ENCODE data around the gene MRPL27.

The MRPL27 gene

GRCh38 chr17:50349243-50349600, 23.8 kb downstream of the MRPL27 start:
- Histone ChIP-seq H2BK120ac (ENCODE audit: low read depth, low read length) (no peak overlapping the region), H2AK5ac (ENCODE audit: low read depth, low read length) (peak overlapping the region; percentile 77), H3K27ac (replicated peaks; ENCODE audit: low read length) (no peak overlapping the region), H3K36me3 (replicated peaks in 1 of 2; ENCODE audit: control insufficient read depth in 2 of 2, insufficient read depth in 2 of 2, low read length in 2 of 2) (peaks cover 18 to 28% of the 10 kb centered on the region in 2 donors), H2BK15ac (ENCODE audit: low read length) (no peak overlapping the region), H3K79me1 (ENCODE audit: low read depth, low read length) (peaks cover 17% of the 10 kb centered on the region), H4K91ac (ENCODE audit: low read depth, low read length, poor library complexity) (no peak overlapping the region), H3K23ac (ENCODE audit: low read depth, low read length, poor library complexity) (peak overlapping the region; percentile 86), H3K4me3 (ENCODE audit: low read length in 2 of 2) (no peak overlapping the region), H3K9ac (ENCODE audit: low read depth, low read length, poor library complexity) (no peak overlapping the region), H3K4ac (ENCODE audit: low read length) (no peak overlapping the region), H3K4me1 (ENCODE audit: control insufficient read depth in 2 of 2, insufficient read depth in 1 of 2, low read depth in 1 of 2, low read length in 2 of 2) (peaks cover 15 to 21% of the 10 kb centered on the region in 2 donors), H3K18ac (ENCODE audit: low read length) (peak overlapping the region; percentile 89), H3K9me3 (replicated peaks in 1 of 2; ENCODE audit: control insufficient read depth in 2 of 2, insufficient read depth in 1 of 2, low read depth in 1 of 2, low read length in 2 of 2) (peaks cover 0 to 2% of the 10 kb centered on the region in 2 donors), H2AFZ (ENCODE audit: low read length) (no peak overlapping the region), H3K4me2 (ENCODE audit: insufficient read depth, low read length, poor library complexity, severe bottlenecking) (no peak overlapping the region), H4K8ac (ENCODE audit: low read depth, low read length) (no peak overlapping the region), H2BK12ac (ENCODE audit: low read length) (peak overlapping the region; percentile 30), H2BK5ac (ENCODE audit: low read length) (no peak overlapping the region), H3K14ac (ENCODE audit: low read length) (peak overlapping the region; percentile 31), H3K27me3 (ENCODE audit: control insufficient read depth in 3 of 3, insufficient read depth in 3 of 3, low read depth in 1 of 3, low read length in 3 of 3) (peaks cover 0 to 13% (median 8%) of the 10 kb centered on the region in 3 experiments)
- no peak for DNase-seq (ENCODE audit: low spot score)
- no CpG with 5 or more reads among the region's 5 CpGs for WGBS, 2 donors (ENCODE audit: extremely low coverage in 2 of 2, insufficient read length in 2 of 2, insufficient replicate concordance in 1 of 2)

GRCh38 chr17:50348522-50349242, 24.3 kb downstream of the MRPL27 start:
- no peak for DNase-seq (ENCODE audit: low spot score)
- H2BK120ac ChIP-seq (ENCODE audit: low read depth, low read length), result no peak overlapping the region
- peak overlapping the region; percentile 77 for H2AK5ac ChIP-seq (ENCODE audit: low read depth, low read length)
- no peak overlapping the region for H2AFZ ChIP-seq (ENCODE audit: low read length)
- no peak overlapping the region for H4K91ac ChIP-seq (ENCODE audit: low read depth, low read length, poor library complexity)
- peak overlapping the region; percentile 30 for H2BK12ac ChIP-seq (ENCODE audit: low read length)
- peaks cover 0 to 2% of the 10 kb centered on the region in 2 donors for H3K9me3 ChIP-seq (replicated peaks in 1 of 2; ENCODE audit: control insufficient read depth in 2 of 2, insufficient read depth in 1 of 2, low read depth in 1 of 2, low read length in 2 of 2)
- WGBS, 2 donors (ENCODE audit: extremely low coverage in 2 of 2, insufficient read length in 2 of 2, insufficient replicate concordance in 1 of 2), result no CpG with 5 or more reads among the region's 7 CpGs
- peaks cover 12 to 23% of the 10 kb centered on the region in 2 donors for H3K36me3 ChIP-seq (replicated peaks in 1 of 2; ENCODE audit: control insufficient read depth in 2 of 2, insufficient read depth in 2 of 2, low read length in 2 of 2)
- H4K8ac ChIP-seq (ENCODE audit: low read depth, low read length), result peak overlapping the region; percentile 50
- H3K79me1 ChIP-seq (ENCODE audit: low read depth, low read length), result peaks cover 14% of the 10 kb centered on the region
- H2BK5ac ChIP-seq (ENCODE audit: low read length), result no peak overlapping the region
- H3K14ac ChIP-seq (ENCODE audit: low read length), result peak overlapping the region; percentile 31
- H3K23ac ChIP-seq (ENCODE audit: low read depth, low read length, poor library complexity), result peak overlapping the region; percentile 86
- H3K9ac ChIP-seq (ENCODE audit: low read depth, low read length, poor library complexity), result peak overlapping the region; percentile 74
- H3K27me3 ChIP-seq (ENCODE audit: control insufficient read depth in 3 of 3, insufficient read depth in 3 of 3, low read depth in 1 of 3, low read length in 3 of 3), result peaks cover 0 to 13% (median 8%) of the 10 kb centered on the region in 3 experiments
- H3K27ac ChIP-seq (replicated peaks; ENCODE audit: low read length), result no peak overlapping the region
- no peak overlapping the region for H3K4ac ChIP-seq (ENCODE audit: low read length)
- peak overlapping the region; percentile 89 for H3K18ac ChIP-seq (ENCODE audit: low read length)
- H2BK15ac ChIP-seq (ENCODE audit: low read length), result no peak overlapping the region
- no peak overlapping the region for H3K4me3 ChIP-seq (ENCODE audit: low read length in 2 of 2)
- no peak overlapping the region for H3K4me2 ChIP-seq (ENCODE audit: insufficient read depth, low read length, poor library complexity, severe bottlenecking)
- peaks cover 15 to 21% of the 10 kb centered on the region in 2 donors for H3K4me1 ChIP-seq (ENCODE audit: control insufficient read depth in 2 of 2, insufficient read depth in 1 of 2, low read depth in 1 of 2, low read length in 2 of 2)

- no peak overlapping the region for H3K4me2 ChIP-seq (ENCODE audit: insufficient read depth, low read length, poor library complexity, severe bottlenecking)
- H3K9ac ChIP-seq (ENCODE audit: low read depth, low read length, poor library complexity), result no peak overlapping the region
- H3K4ac ChIP-seq (ENCODE audit: low read length), result no peak overlapping the region
- peaks cover 15 to 21% of the 10 kb centered on the region in 2 donors for H3K4me1 ChIP-seq (ENCODE audit: control insufficient read depth in 2 of 2, insufficient read depth in 1 of 2, low read depth in 1 of 2, low read length in 2 of 2)
- no peak overlapping the region for H3K23ac ChIP-seq (ENCODE audit: low read depth, low read length, poor library complexity)
- H4K91ac ChIP-seq (ENCODE audit: low read depth, low read length, poor library complexity), result no peak overlapping the region
- no peak overlapping the region for H2BK120ac ChIP-seq (ENCODE audit: low read depth, low read length)
- DNase-seq (ENCODE audit: low spot score), result no peak
- H2BK12ac ChIP-seq (ENCODE audit: low read length), result no peak overlapping the region
- no peak overlapping the region for H2BK15ac ChIP-seq (ENCODE audit: low read length)
- H2BK5ac ChIP-seq (ENCODE audit: low read length), result no peak overlapping the region
- no CpG with 5 or more reads among the region's 3 CpGs for WGBS, 2 donors (ENCODE audit: extremely low coverage in 2 of 2, insufficient read length in 2 of 2, insufficient replicate concordance in 1 of 2)
- peaks cover 0 to 16% (median 8%) of the 10 kb centered on the region in 3 experiments for H3K27me3 ChIP-seq (ENCODE audit: control insufficient read depth in 3 of 3, insufficient read depth in 3 of 3, low read depth in 1 of 3, low read length in 3 of 3)
- peak overlapping the region in 1 of 2 donors; percentile 99 for H3K4me3 ChIP-seq (ENCODE audit: low read length in 2 of 2)
- H3K79me1 ChIP-seq (ENCODE audit: low read depth, low read length), result peaks cover 12% of the 10 kb centered on the region
- H2AK5ac ChIP-seq (ENCODE audit: low read depth, low read length), result no peak overlapping the region
- H3K18ac ChIP-seq (ENCODE audit: low read length), result no peak overlapping the region
- H4K8ac ChIP-seq (ENCODE audit: low read depth, low read length), result no peak overlapping the region
- H3K36me3 ChIP-seq (replicated peaks in 1 of 2; ENCODE audit: control insufficient read depth in 2 of 2, insufficient read depth in 2 of 2, low read length in 2 of 2), result peaks cover 7 to 15% of the 10 kb centered on the region in 2 donors
- no peak overlapping the region for H3K27ac ChIP-seq (replicated peaks; ENCODE audit: low read length)
- peaks cover 0 to 2% of the 10 kb centered on the region in 2 donors for H3K9me3 ChIP-seq (replicated peaks in 1 of 2; ENCODE audit: control insufficient read depth in 2 of 2, insufficient read depth in 1 of 2, low read depth in 1 of 2, low read length in 2 of 2)
- no peak overlapping the region for H3K14ac ChIP-seq (ENCODE audit: low read length)
- no peak overlapping the region for H2AFZ ChIP-seq (ENCODE audit: low read length)
Measured at GRCh38 chr17:50347894-50348291, 25.1 kb downstream of the MRPL27 start.

- Histone ChIP-seq H3K14ac (ENCODE audit: low read length) (no peak overlapping the region), H3K23ac (ENCODE audit: low read depth, low read length, poor library complexity) (peak overlapping the region; percentile 98), H3K27me3 (ENCODE audit: control insufficient read depth in 3 of 3, insufficient read depth in 3 of 3, low read depth in 1 of 3, low read length in 3 of 3) (peaks cover 0 to 18% (median 8%) of the 10 kb centered on the region in 3 experiments), H4K8ac (ENCODE audit: low read depth, low read length) (no peak overlapping the region), H2BK15ac (ENCODE audit: low read length) (peak overlapping the region; percentile 50), H2BK12ac (ENCODE audit: low read length) (peak overlapping the region; percentile 96), H3K27ac (replicated peaks; ENCODE audit: low read length) (no peak overlapping the region), H2BK5ac (ENCODE audit: low read length) (peak overlapping the region; percentile 88), H3K4me2 (ENCODE audit: insufficient read depth, low read length, poor library complexity, severe bottlenecking) (peak overlapping the region; percentile 92), H3K4me3 (ENCODE audit: low read length in 2 of 2) (peak overlapping the region; percentile 98 to 99), H4K91ac (ENCODE audit: low read depth, low read length, poor library complexity) (no peak overlapping the region), H3K79me1 (ENCODE audit: low read depth, low read length) (peaks cover 12% of the 10 kb centered on the region), H3K4ac (ENCODE audit: low read length) (peak overlapping the region; percentile 29), H3K18ac (ENCODE audit: low read length) (peak overlapping the region; percentile 99), H2AK5ac (ENCODE audit: low read depth, low read length) (peak overlapping the region; percentile 88), H3K4me1 (ENCODE audit: control insufficient read depth in 2 of 2, insufficient read depth in 1 of 2, low read depth in 1 of 2, low read length in 2 of 2) (peaks cover 15 to 21% of the 10 kb centered on the region in 2 donors), H2BK120ac (ENCODE audit: low read depth, low read length) (no peak overlapping the region), H3K9me3 (replicated peaks in 1 of 2; ENCODE audit: control insufficient read depth in 2 of 2, insufficient read depth in 1 of 2, low read depth in 1 of 2, low read length in 2 of 2) (peaks cover 0 to 2% of the 10 kb centered on the region in 2 donors), H2AFZ (ENCODE audit: low read length) (peak overlapping the region; percentile 99), H3K36me3 (replicated peaks in 1 of 2; ENCODE audit: control insufficient read depth in 2 of 2, insufficient read depth in 2 of 2, low read length in 2 of 2) (peaks cover 6 to 9% of the 10 kb centered on the region in 2 donors), H3K9ac (ENCODE audit: low read depth, low read length, poor library complexity) (peak overlapping the region; percentile 96)
- WGBS, 2 donors (ENCODE audit: extremely low coverage in 2 of 2, insufficient read length in 2 of 2, insufficient replicate concordance in 1 of 2), result no CpG with 5 or more reads among the region's 17 CpGs
- no peak for DNase-seq (ENCODE audit: low spot score)
Measured at GRCh38 chr17:50347117-50347893, 25.7 kb downstream of the MRPL27 start.

All from neuronal stem cell (in vitro differentiated cells).